ENCODE data around the gene ZNF629. TPM values are rescaled to one million over a fixed set of nuclear protein-coding genes. Genes with fewer than 3 reads are reported as not detected.

ZNF629 gene
- total RNA-seq, 5 donors from 2014 or later (not counting 1 experiment from before 2014, with no cell fraction given): 2.4 to 7.6 (median 4.4) TPM

DNA sequence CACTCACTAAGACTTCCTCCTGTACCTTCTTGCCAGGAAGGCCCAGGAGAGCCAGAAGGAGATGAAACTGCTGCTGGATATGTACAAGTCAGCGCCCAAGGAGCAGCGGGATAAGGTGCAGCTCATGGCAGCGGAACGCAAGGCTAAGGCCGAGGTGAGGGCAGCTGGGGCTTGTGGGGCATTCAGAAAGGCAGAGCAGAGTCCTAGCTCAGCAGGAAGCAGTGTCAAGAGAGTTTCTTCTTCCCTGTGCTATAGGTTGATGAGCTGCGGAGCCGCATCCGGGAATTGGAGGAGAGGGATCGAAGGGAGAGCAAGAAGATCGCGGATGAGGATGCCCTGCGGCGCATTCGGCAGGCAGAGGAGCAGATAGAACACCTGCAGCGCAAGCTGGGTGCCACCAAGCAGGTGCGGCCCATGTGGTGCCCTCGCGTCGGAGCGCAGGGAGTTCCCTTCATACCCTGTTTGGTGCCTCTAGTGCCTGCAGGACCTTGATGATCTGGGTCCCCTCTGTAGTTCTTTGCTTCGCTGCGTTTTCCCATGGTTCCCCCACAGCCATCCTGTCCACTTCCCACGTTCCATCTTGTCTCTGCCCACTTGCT lies 18.3 kb downstream of the ZNF629 start:
- H3K9me3 ChIP-seq: no peaks in the 10 kb centered on the region
- H3K4me1 ChIP-seq (ENCODE audit: control insufficient read depth in 1 of 2, extremely low read depth in 1 of 2, insufficient read depth in 2 of 2, low read length in 2 of 2): peaks cover 0 to 45% of the 10 kb centered on the region in 2 experiments
- ChIA-PET CTCF (no interaction called here), POLR2A (no interaction called here)
- Mint-ChIP-seq H3K36me3 (peaks cover 43% of the 10 kb centered on the region), H3K9me3 (no peaks in the 10 kb centered on the region), H3K27ac (no peak overlapping the region), H3K27me3 (no peaks in the 10 kb centered on the region), H3K4me1 (peaks cover 11 to 24% (median 18%) of the 10 kb centered on the region in 3 donors), H3K4me3 (no peak overlapping the region)
- no peak overlapping the region for H3K4me3 ChIP-seq (ENCODE audit: control insufficient read depth in 1 of 2, extremely low read depth in 1 of 2, low read length in 1 of 2)
- no peaks in the 10 kb centered on the region for H3K27me3 ChIP-seq (replicated peaks in 1 of 2; ENCODE audit: control insufficient read depth in 2 of 2, extremely low read depth in 1 of 2, insufficient read depth in 2 of 2, low read length in 1 of 2)
- 97% methylated on average over 21 of the region's 23 CpGs for WGBS (ENCODE audit: insufficient coverage)
- H3K36me3 ChIP-seq (ENCODE audit: control insufficient read depth in 2 of 2, extremely low read depth in 1 of 2, insufficient read depth in 1 of 2, low read length in 1 of 2): peaks cover 16 to 93% of the 10 kb centered on the region in 2 donors
- no peak overlapping the region for H3K27ac ChIP-seq (ENCODE audit: low read length)
- ATAC-seq (replicated peaks in 1 of 4) (no peak), DNase-seq (no peak)

DNA sequence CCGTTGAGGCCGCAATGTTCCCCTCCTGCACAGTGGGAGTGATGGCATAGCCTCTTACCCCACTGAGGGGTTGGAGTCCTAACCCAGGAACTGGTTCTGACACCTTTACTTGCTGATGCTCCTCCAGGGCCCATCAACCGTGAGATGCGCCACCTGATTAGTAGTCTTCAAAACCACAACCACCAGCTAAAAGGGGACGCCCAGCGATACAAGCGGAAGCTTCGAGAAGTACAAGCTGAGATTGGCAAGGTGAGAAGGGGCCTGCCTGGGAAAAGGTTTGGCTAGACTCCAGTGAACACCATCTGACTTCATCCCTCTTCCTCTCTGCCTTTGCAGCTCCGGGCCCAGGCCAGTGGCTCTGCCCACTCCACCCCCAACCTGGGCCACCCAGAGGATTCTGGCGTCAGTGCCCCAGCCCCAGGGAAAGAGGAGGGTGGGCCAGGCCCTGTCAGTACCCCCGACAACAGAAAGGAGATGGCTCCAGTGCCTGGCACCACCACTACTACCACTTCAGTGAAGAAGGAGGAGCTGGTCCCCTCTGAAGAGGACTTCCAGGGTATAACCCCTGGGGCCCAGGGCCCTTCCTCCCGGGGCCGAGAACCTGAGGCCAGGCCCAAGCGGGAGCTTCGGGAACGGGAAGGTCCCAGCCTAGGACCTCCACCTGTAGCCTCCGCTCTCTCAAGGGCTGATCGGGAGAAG lies 19.1 kb downstream of the ZNF629 start:
- CTCF ChIA-PET: no interaction called here
- H3K9me3 Mint-ChIP-seq: no peaks in the 10 kb centered on the region
- Histone ChIP-seq H3K9me3 (no peaks in the 10 kb centered on the region), H3K27me3 (replicated peaks in 1 of 2; ENCODE audit: control insufficient read depth in 2 of 2, extremely low read depth in 1 of 2, insufficient read depth in 2 of 2, low read length in 1 of 2) (no peaks in the 10 kb centered on the region), H3K27ac (ENCODE audit: low read length) (peak overlapping the region; percentile 35), H3K4me3 (ENCODE audit: control insufficient read depth in 1 of 2, extremely low read depth in 1 of 2, low read length in 1 of 2) (no peak overlapping the region), H3K4me1 (ENCODE audit: control insufficient read depth in 1 of 2, extremely low read depth in 1 of 2, insufficient read depth in 2 of 2, low read length in 2 of 2) (peaks cover 6 to 52% of the 10 kb centered on the region in 2 experiments), H3K36me3 (ENCODE audit: control insufficient read depth in 2 of 2, extremely low read depth in 1 of 2, insufficient read depth in 1 of 2, low read length in 1 of 2) (peaks cover 16 to 95% of the 10 kb centered on the region in 2 donors)
- 99% methylated on average over 9 of the region's 18 CpGs for WGBS (ENCODE audit: insufficient coverage)
- POLR2A ChIA-PET: no interaction called here
- H3K27me3 Mint-ChIP-seq: no peaks in the 10 kb centered on the region
- peaks cover 43% of the 10 kb centered on the region for H3K36me3 Mint-ChIP-seq
- no peak overlapping the region for H3K27ac Mint-ChIP-seq
- no peak overlapping the region for H3K4me3 Mint-ChIP-seq
- peaks cover 16 to 27% (median 22%) of the 10 kb centered on the region in 3 donors for H3K4me1 Mint-ChIP-seq
- DNase-seq (peak in 22 of 35 experiments; percentile 20 to 74 (median 42)), ATAC-seq (replicated peaks in 1 of 4) (peak in 2 of 4 experiments; percentile 68)

DNA sequence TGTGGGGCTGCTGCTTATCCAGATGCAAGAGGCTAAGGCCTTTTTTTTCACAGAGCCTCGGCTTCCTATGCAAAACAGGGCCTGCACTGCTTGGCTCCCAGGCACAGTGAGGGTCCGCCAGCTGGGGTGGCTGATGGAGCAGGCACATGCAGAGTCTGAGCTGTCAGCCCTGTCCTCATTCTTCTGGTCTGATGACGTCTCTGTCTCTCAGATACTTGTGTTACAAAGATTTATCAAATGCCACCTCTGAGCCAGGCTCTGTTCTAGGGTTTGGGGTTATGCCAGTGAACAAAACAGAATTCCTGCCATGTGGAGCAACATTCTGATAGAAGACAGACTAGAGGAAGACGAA lies 20.1 kb downstream of the ZNF629 start:
- Histone ChIP-seq H3K36me3 (ENCODE audit: control insufficient read depth in 2 of 2, extremely low read depth in 1 of 2, insufficient read depth in 1 of 2, low read length in 1 of 2) (peaks cover 16 to 85% of the 10 kb centered on the region in 2 donors), H3K9me3 (no peaks in the 10 kb centered on the region), H3K4me3 (ENCODE audit: control insufficient read depth in 1 of 2, extremely low read depth in 1 of 2, low read length in 1 of 2) (no peak overlapping the region), H3K27ac (ENCODE audit: low read length) (peak overlapping the region; percentile 35), H3K27me3 (replicated peaks in 1 of 2; ENCODE audit: control insufficient read depth in 2 of 2, extremely low read depth in 1 of 2, insufficient read depth in 2 of 2, low read length in 1 of 2) (no peaks in the 10 kb centered on the region), H3K4me1 (ENCODE audit: control insufficient read depth in 1 of 2, extremely low read depth in 1 of 2, insufficient read depth in 2 of 2, low read length in 2 of 2) (peaks cover 10 to 56% of the 10 kb centered on the region in 2 experiments)
- H3K27ac Mint-ChIP-seq: no peak overlapping the region
- POLR2A ChIA-PET: interaction anchor here in 1 of 2 donors (0.5 kb wide), 1 partner anchor 13 kb away, joined by 3 read pairs; no protein-coding TSS in a partner anchor
- peaks cover 38% of the 10 kb centered on the region for H3K36me3 Mint-ChIP-seq
- H3K27me3 Mint-ChIP-seq: no peaks in the 10 kb centered on the region
- CTCF ChIA-PET: interaction anchor here in 1 of 2 donors (0.7 kb wide), 1 partner anchor 47 kb away, joined by 3 read pairs; no protein-coding TSS in a partner anchor
- peaks cover 17 to 31% (median 24%) of the 10 kb centered on the region in 3 donors for H3K4me1 Mint-ChIP-seq
- 88% methylated on average over 4 of the region's 4 CpGs for WGBS (ENCODE audit: insufficient coverage)
- ATAC-seq (replicated peaks in 1 of 4): no peak
- DNase-seq: no peak
- H3K9me3 Mint-ChIP-seq: no peaks in the 10 kb centered on the region
- H3K4me3 Mint-ChIP-seq: no peak overlapping the region

DNA sequence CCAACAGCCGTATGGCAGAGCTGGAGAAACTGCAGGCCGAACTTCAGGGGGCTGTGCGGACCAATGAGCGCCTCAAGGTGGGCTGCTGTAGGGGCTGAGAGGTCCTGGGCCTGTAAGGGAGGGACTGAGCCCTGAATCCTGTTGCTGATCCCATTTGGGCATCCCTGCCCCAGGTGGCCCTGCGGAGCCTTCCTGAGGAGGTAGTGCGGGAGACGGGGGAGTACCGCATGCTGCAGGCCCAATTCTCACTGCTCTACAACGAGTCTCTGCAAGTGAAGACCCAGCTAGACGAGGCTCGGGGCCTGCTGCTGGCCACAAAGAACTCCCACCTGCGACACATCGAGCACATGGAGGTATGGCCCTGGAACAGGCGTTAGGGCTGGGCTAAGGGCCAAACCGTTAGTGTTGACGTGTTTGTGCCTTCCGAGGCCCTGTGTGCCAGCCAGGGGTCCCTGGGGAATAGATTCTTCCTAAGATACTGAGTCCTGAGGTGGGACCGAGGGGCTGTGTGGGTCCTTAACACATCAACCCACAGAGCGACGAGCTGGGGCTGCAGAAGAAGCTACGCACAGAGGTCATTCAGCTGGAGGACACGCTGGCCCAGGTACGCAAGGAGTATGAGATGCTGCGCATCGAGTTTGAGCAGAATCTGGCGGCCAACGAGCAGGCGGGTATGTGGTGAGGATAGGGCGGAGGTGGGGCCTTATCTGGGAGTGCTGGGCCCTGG lies 20.6 kb downstream of the ZNF629 start:
- CTCF ChIA-PET: no interaction called here
- ATAC-seq (replicated peaks in 1 of 4) (no peak), DNase-seq (no peak)
- Mint-ChIP-seq H3K9me3 (no peaks in the 10 kb centered on the region), H3K4me3 (no peak overlapping the region), H3K36me3 (peaks cover 38% of the 10 kb centered on the region), H3K4me1 (peaks cover 19 to 33% (median 25%) of the 10 kb centered on the region in 3 donors), H3K27ac (no peak overlapping the region), H3K27me3 (no peaks in the 10 kb centered on the region)
- Histone ChIP-seq H3K27me3 (replicated peaks in 1 of 2; ENCODE audit: control insufficient read depth in 2 of 2, extremely low read depth in 1 of 2, insufficient read depth in 2 of 2, low read length in 1 of 2) (no peaks in the 10 kb centered on the region), H3K27ac (ENCODE audit: low read length) (no peak overlapping the region), H3K4me1 (ENCODE audit: control insufficient read depth in 1 of 2, extremely low read depth in 1 of 2, insufficient read depth in 2 of 2, low read length in 2 of 2) (peaks cover 10 to 55% of the 10 kb centered on the region in 2 experiments), H3K4me3 (ENCODE audit: control insufficient read depth in 1 of 2, extremely low read depth in 1 of 2, low read length in 1 of 2) (no peak overlapping the region), H3K36me3 (ENCODE audit: control insufficient read depth in 2 of 2, extremely low read depth in 1 of 2, insufficient read depth in 1 of 2, low read length in 1 of 2) (peaks cover 16 to 79% of the 10 kb centered on the region in 2 donors), H3K9me3 (no peaks in the 10 kb centered on the region)
- WGBS (ENCODE audit: insufficient coverage): 98% methylated on average over 24 of the region's 29 CpGs
- POLR2A ChIA-PET: interaction anchor here in 1 of 2 donors (0.5 kb wide), 1 partner anchor 13 kb away, joined by 3 read pairs; no protein-coding TSS in a partner anchor

DNA sequence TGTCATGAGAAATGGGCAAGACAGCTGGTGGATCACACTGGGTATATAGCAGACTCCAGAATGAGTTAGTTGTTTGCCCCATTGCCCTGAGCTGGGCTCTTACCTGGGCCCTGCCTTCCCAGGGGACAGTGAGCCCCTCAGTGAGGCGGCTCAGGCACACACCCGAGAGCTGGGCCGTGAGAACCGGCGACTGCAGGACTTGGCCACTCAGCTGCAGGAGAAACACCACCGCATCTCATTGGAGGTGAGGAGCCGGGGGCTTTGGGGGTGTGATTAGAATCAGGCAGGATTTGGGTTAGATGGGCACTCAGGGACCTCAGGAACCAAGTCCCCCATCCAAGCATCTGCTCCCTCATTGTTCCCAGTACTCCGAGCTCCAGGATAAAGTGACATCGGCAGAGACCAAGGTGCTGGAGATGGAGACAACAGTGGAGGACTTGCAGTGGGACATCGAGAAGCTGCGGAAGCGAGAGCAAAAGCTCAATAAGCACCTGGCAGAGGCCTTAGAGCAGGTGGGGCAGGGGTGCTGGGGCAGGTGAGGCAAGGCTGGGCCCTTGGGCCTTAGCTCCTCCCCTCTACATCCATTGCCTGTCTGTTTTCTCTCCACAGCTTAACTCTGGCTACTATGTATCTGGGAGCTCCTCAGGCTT lies 22.1 kb downstream of the ZNF629 start:
- peaks cover 34% of the 10 kb centered on the region for H3K36me3 Mint-ChIP-seq
- Histone ChIP-seq H3K27me3 (replicated peaks in 1 of 2; ENCODE audit: control insufficient read depth in 2 of 2, extremely low read depth in 1 of 2, insufficient read depth in 2 of 2, low read length in 1 of 2) (no peaks in the 10 kb centered on the region), H3K9me3 (no peaks in the 10 kb centered on the region), H3K36me3 (ENCODE audit: control insufficient read depth in 2 of 2, extremely low read depth in 1 of 2, insufficient read depth in 1 of 2, low read length in 1 of 2) (peaks cover 16 to 68% of the 10 kb centered on the region in 2 donors), H3K4me3 (ENCODE audit: control insufficient read depth in 1 of 2, extremely low read depth in 1 of 2, low read length in 1 of 2) (no peak overlapping the region), H3K4me1 (ENCODE audit: control insufficient read depth in 1 of 2, extremely low read depth in 1 of 2, insufficient read depth in 2 of 2, low read length in 2 of 2) (peaks cover 10 to 67% of the 10 kb centered on the region in 2 experiments), H3K27ac (ENCODE audit: low read length) (no peak overlapping the region)
- POLR2A ChIA-PET: interaction anchor here (0.5 kb wide), 2 partner anchors 46 to 213 kb away, joined by 3 to 6 read pairs; no protein-coding TSS in a partner anchor
- peaks cover 28 to 43% (median 37%) of the 10 kb centered on the region in 3 donors for H3K4me1 Mint-ChIP-seq
- H3K27me3 Mint-ChIP-seq: no peaks in the 10 kb centered on the region
- H3K27ac Mint-ChIP-seq: no peak overlapping the region
- H3K9me3 Mint-ChIP-seq: no peaks in the 10 kb centered on the region
- DNase-seq: no peak
- CTCF ChIA-PET: no interaction called here
- no peak overlapping the region for H3K4me3 Mint-ChIP-seq
- 95% methylated on average over 8 of the region's 12 CpGs for WGBS (ENCODE audit: insufficient coverage)
- no peak for ATAC-seq (replicated peaks in 1 of 4)

DNA sequence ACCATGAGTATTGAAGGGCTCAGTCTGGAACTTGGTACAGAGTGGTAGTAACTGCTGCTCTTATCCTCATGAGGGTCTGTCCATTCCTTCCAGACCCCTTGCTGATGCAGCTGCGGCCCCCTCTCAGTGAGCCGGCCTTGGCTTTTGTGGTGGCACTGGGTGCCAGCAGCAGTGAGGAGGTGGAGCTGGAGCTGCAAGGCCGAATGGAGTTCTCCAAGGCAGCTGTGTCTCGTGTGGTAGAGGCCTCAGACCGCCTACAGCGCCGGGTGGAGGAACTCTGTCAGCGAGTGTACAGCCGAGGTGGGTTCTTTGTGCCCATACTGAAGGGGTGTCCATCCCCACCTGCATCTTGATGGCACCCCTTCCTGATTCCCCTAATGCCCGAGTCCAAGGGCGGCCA lies 22.9 kb downstream of the ZNF629 start:
- Mint-ChIP-seq H3K36me3 (peaks cover 32% of the 10 kb centered on the region), H3K9me3 (no peaks in the 10 kb centered on the region)
- CTCF ChIA-PET: no interaction called here

More for the DNA sequence above, 22.9 kb downstream of the ZNF629 start:
- peaks cover 28 to 43% (median 37%) of the 10 kb centered on the region in 3 donors for H3K4me1 Mint-ChIP-seq
- DNase-seq (no peak), ATAC-seq (replicated peaks in 1 of 4) (no peak)
- H3K27me3 ChIP-seq (replicated peaks in 1 of 2; ENCODE audit: control insufficient read depth in 2 of 2, extremely low read depth in 1 of 2, insufficient read depth in 2 of 2, low read length in 1 of 2): no peaks in the 10 kb centered on the region
- H3K4me3 ChIP-seq (ENCODE audit: control insufficient read depth in 1 of 2, extremely low read depth in 1 of 2, low read length in 1 of 2): no peak overlapping the region
- H3K36me3 ChIP-seq (ENCODE audit: control insufficient read depth in 2 of 2, extremely low read depth in 1 of 2, insufficient read depth in 1 of 2, low read length in 1 of 2): peaks cover 13 to 60% of the 10 kb centered on the region in 2 donors
- H3K27me3 Mint-ChIP-seq: no peaks in the 10 kb centered on the region
- POLR2A ChIA-PET: no interaction called here
- H3K27ac ChIP-seq (ENCODE audit: low read length): no peak overlapping the region
- H3K4me3 Mint-ChIP-seq: peak overlapping the region; percentile 93 to 96 (median 96)
- WGBS (ENCODE audit: insufficient coverage): 97% methylated on average over 10 of the region's 11 CpGs
- H3K4me1 ChIP-seq (ENCODE audit: control insufficient read depth in 1 of 2, extremely low read depth in 1 of 2, insufficient read depth in 2 of 2, low read length in 2 of 2): peaks cover 10 to 67% of the 10 kb centered on the region in 2 experiments
- H3K27ac Mint-ChIP-seq: peak overlapping the region in 1 of 2 donors; percentile 4
- H3K9me3 ChIP-seq: no peaks in the 10 kb centered on the region

All from T-cell (primary cell).